ENCODE measurements around the gene SMARCD3. TPM values are rescaled to one million over a fixed set of nuclear protein-coding genes. Genes with fewer than 3 reads are reported as not detected.

Gene SMARCD3
- total RNA-seq, 2 donors from 2014 or later, result 81.5 to 125 TPM

DNA sequence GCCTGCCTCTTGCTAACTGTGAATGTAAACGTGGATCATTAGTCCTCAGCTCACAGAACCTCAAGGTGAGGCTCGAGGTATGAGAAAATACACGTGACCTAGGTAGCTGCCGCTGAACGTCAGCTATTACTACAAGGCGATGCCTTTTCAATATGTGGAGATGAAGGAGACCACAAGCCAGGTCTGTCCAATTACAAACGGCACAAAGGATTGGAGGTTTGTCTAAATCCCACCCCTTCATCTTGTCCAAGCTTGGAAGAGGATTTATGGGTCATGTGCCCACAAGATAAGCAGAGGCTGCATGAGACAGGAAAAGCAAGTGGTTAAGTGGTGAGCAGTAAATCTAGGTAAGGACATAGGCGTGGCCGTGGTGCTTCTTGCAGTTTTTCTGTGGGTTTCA lies 41.6 kb downstream of the SMARCD3 start:
- TF ChIP-seq, protein P1, sequence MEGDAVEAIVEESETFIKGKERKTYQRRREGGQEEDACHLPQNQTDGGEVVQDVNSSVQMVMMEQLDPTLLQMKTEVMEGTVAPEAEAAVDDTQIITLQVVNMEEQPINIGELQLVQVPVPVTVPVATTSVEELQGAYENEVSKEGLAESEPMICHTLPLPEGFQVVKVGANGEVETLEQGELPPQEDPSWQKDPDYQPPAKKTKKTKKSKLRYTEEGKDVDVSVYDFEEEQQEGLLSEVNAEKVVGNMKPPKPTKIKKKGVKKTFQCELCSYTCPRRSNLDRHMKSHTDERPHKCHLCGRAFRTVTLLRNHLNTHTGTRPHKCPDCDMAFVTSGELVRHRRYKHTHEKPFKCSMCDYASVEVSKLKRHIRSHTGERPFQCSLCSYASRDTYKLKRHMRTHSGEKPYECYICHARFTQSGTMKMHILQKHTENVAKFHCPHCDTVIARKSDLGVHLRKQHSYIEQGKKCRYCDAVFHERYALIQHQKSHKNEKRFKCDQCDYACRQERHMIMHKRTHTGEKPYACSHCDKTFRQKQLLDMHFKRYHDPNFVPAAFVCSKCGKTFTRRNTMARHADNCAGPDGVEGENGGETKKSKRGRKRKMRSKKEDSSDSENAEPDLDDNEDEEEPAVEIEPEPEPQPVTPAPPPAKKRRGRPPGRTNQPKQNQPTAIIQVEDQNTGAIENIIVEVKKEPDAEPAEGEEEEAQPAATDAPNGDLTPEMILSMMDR (IDR thresholded peaks at IDR 0.05), result no peak
- no peaks in the 10 kb centered on the region for H3K4me1 ChIP-seq

DNA sequence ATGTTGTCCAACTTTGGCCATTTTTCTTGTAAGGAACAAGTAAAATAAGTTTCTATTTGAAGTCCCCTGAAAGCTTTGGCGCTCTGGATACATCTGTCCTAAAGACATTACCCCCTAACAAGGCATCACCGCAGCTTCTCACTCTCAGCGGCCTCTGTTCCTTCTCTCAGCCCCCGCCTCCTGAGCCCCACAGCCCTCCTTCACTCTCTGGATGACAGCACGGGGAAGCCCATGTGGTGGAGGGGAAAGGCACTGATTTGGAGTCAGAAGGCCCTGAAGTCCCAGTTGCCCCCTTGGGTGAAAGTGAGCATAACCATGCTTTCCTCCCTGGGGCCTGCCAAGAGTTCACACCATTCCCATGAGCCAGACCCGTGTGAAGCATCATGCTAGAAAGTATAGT lies 42.8 kb downstream of the SMARCD3 start:
- H3K4me1 ChIP-seq, result no peaks in the 10 kb centered on the region
- no peak for DNase-seq (ENCODE audit: low spot score)
- H3K4me3 ChIP-seq, result no peak overlapping the region
- H3K36me3 ChIP-seq, result no peaks in the 10 kb centered on the region
- H3K27me3 ChIP-seq, result no peaks in the 10 kb centered on the region
- no peak overlapping the region for H3K27ac ChIP-seq
- H3K9me3 ChIP-seq, result no peaks in the 10 kb centered on the region
- TF ChIP-seq, protein P1 (IDR thresholded peaks at IDR 0.05), result no peak

More for the DNA sequence above, 41.6 kb downstream of the SMARCD3 start:
- Histone ChIP-seq H3K4me3 (no peak overlapping the region), H3K36me3 (no peaks in the 10 kb centered on the region), H3K9me3 (no peaks in the 10 kb centered on the region), H3K27ac (no peak overlapping the region), H3K27me3 (no peaks in the 10 kb centered on the region)
- DNase-seq (ENCODE audit: low spot score), result no peak

DNA sequence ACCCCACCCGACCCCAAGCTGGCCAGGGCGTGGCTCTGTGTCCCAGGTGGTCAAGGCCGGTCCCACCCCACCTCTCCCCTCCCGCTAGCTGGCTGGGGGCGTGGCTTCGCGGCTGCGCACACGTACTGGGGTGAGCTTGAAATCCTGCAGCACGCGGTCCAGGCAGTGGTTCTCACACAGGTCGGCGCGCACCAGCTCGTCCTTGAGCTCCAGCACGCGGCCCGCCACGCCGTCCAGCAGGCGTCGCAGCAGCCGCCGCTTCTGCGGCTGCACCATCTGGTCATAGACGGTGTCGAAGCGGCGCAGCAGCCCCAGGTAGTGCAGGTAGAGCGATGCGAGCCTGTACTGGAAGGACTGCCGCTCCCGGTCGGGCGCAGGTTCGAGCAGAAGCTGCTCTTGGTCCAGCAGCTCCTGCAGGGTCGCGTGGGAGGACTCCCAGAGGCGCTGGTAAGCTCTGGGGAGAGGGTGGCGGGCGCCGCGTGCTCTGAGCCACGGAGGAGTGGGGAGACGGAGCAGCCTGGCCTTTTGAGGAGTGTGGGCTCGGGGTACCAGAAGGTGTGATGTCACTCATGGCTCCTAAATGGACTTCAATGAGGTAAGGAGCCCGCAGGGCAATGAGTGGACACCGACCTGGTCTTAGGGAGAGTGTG lies 44.0 kb downstream of the SMARCD3 start:
- Histone ChIP-seq H3K27ac (no peak overlapping the region), H3K4me3 (no peak overlapping the region), H3K4me1 (peaks cover 0 to 2% of the 10 kb centered on the region in 2 donors), H3K36me3 (no peaks in the 10 kb centered on the region), H3K27me3 (no peaks in the 10 kb centered on the region), H3K9me3 (no peaks in the 10 kb centered on the region)
- DNase-seq (ENCODE audit: low spot score), result no peak
- TF ChIP-seq, protein P1 (IDR thresholded peaks at IDR 0.05), result no peak

DNA sequence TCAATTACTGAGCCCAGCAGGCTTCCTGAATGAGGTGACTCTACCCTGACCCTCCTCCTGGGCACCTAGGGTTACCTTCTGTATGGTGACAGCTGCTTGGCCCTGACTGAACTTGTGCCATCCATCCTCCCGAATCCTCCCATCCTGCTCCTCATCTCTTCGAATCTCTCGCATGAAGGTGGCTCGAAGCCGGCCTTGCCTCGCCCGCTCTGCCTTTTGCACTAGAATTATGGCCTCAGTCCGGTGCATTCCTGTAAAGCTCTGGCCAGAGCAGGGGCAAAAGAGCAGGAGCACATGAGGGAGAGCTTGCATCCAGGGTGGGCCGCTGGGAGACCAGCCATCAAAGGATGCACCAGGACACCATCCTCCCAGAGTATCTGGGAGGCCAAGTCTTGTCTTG lies 45.7 kb downstream of the SMARCD3 start:
- Histone ChIP-seq H3K27ac (no peak overlapping the region), H3K27me3 (no peaks in the 10 kb centered on the region)
- TF ChIP-seq, protein P1 (IDR thresholded peaks at IDR 0.05), result no peak

DNA sequence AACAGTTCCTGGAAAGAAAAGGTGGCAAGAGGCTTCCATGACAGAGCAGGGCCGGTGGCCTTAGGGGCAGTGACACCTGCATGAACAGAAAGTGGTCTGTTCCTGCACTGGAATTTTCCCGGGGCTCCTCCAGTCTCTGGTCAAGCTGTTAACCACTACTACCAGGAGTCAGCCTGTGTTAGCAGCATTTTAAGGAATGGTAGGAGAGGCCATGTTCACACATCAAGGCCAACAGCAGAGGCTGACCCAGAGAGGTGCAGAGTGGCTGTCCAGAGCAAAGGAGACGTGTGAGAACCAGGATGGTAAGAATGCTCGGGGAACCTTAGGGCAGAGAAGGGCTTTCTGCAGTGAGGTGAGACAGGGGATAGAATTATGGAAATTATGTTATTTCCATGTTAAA lies 46.7 kb downstream of the SMARCD3 start:
- Histone ChIP-seq H3K27ac (no peak overlapping the region), H3K4me1 (peaks cover 0 to 3% of the 10 kb centered on the region in 2 donors), H3K27me3 (no peaks in the 10 kb centered on the region), H3K9me3 (no peaks in the 10 kb centered on the region), H3K4me3 (no peak overlapping the region), H3K36me3 (no peaks in the 10 kb centered on the region)
- DNase-seq (ENCODE audit: low spot score), result no peak
- TF ChIP-seq, protein P1 (IDR thresholded peaks at IDR 0.05), result no peak

More for the DNA sequence above, 45.7 kb downstream of the SMARCD3 start:
- Histone ChIP-seq H3K4me1 (peaks cover 0 to 3% of the 10 kb centered on the region in 2 donors), H3K9me3 (no peaks in the 10 kb centered on the region), H3K4me3 (no peak overlapping the region), H3K36me3 (no peaks in the 10 kb centered on the region)
- no peak for DNase-seq (ENCODE audit: low spot score)

DNA sequence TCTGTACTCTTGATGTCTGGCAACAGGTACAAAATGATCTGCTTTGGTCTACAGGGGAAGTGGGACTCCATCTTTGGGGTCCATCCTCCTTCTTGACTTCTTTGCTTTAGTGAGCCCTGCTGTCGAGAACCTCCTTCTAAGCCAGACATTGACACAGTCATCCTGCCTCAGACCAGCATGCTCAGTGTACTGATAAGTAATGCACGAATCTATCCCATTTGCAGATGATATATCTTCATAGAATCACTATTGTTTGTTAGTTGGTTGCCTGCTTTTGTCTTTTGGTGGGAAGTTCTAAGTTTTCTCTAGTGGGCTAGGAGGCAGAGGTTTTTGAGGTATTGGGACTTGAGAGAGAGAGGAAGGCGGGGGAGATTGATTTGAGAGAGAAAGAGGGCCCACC lies 47.1 kb downstream of the SMARCD3 start:
- no peak overlapping the region for H3K4me3 ChIP-seq
- no peak for DNase-seq (ENCODE audit: low spot score)
- TF ChIP-seq, protein P1 (IDR thresholded peaks at IDR 0.05), result no peak
- no peaks in the 10 kb centered on the region for H3K36me3 ChIP-seq
- H3K27ac ChIP-seq, result no peak overlapping the region
- H3K9me3 ChIP-seq, result no peaks in the 10 kb centered on the region
- H3K4me1 ChIP-seq, result peaks cover 0 to 3% of the 10 kb centered on the region in 2 donors
- no peaks in the 10 kb centered on the region for H3K27me3 ChIP-seq

All from right atrium auricular region (tissue), 2 donors.